ENCODE data around the gene CCDC180.

The CCDC180 gene

GRCh38 chr9:97305501-97306298 lies 1.8 kb upstream of the CCDC180 start:
- Histone ChIP-seq H3K36me3 (ENCODE audit: control insufficient read depth, insufficient read depth, low read length) (no peaks in the 10 kb centered on the region), H3K4me3 (replicated peaks; ENCODE audit: low read depth, low read length) (no peak overlapping the region), H3K27me3 (replicated peaks; ENCODE audit: control insufficient read depth, insufficient read depth, low read length) (no peaks in the 10 kb centered on the region)
- no peak for DNase-seq (ENCODE audit: extremely low read depth, insufficient read length)
- no peak for TF ChIP-seq CTCF (IDR thresholded peaks at IDR 0.05; ENCODE audit: insufficient read depth, low read length, poor library complexity, severe bottlenecking)

- H3K4me3 ChIP-seq (replicated peaks; ENCODE audit: low read depth, low read length), result no peak overlapping the region
- DNase-seq (ENCODE audit: extremely low read depth, insufficient read length), result no peak
- H3K27me3 ChIP-seq (replicated peaks; ENCODE audit: control insufficient read depth, insufficient read depth, low read length), result no peaks in the 10 kb centered on the region; the same call in 1 of the 2 replicates
- TF ChIP-seq CTCF (IDR thresholded peaks at IDR 0.05; ENCODE audit: insufficient read depth, low read length, poor library complexity, severe bottlenecking), result no peak
- no peaks in the 10 kb centered on the region for H3K36me3 ChIP-seq (ENCODE audit: control insufficient read depth, insufficient read depth, low read length)
Measured at GRCh38 chr9:97307091-97307490, 368 bp upstream of the CCDC180 start.

- Histone ChIP-seq H3K36me3 (ENCODE audit: control insufficient read depth, insufficient read depth, low read length) (no peaks in the 10 kb centered on the region), H3K4me3 (replicated peaks; ENCODE audit: low read depth, low read length) (no peak overlapping the region), H3K27me3 (replicated peaks; ENCODE audit: control insufficient read depth, insufficient read depth, low read length) (no peaks in the 10 kb centered on the region; the same call in 1 of the 2 replicates)
- no peak for DNase-seq (ENCODE audit: extremely low read depth, insufficient read length)
- no peak for TF ChIP-seq CTCF (IDR thresholded peaks at IDR 0.05; ENCODE audit: insufficient read depth, low read length, poor library complexity, severe bottlenecking)
Measured at GRCh38 chr9:97309260-97309659, 1.8 kb downstream of the CCDC180 start.

- no peak for DNase-seq (ENCODE audit: extremely low read depth, insufficient read length)
- Histone ChIP-seq H3K36me3 (ENCODE audit: control insufficient read depth, insufficient read depth, low read length) (no peaks in the 10 kb centered on the region), H3K4me3 (replicated peaks; ENCODE audit: low read depth, low read length) (no peak overlapping the region), H3K27me3 (replicated peaks; ENCODE audit: control insufficient read depth, insufficient read depth, low read length) (no peaks in the 10 kb centered on the region; the same call in 1 of the 2 replicates)
- no peak for TF ChIP-seq CTCF (IDR thresholded peaks at IDR 0.05; ENCODE audit: insufficient read depth, low read length, poor library complexity, severe bottlenecking)
Measured at GRCh38 chr9:97310023-97310422, 2.6 kb downstream of the CCDC180 start.

- Histone ChIP-seq H3K27me3 (replicated peaks; ENCODE audit: control insufficient read depth, insufficient read depth, low read length) (no peaks in the 10 kb centered on the region; the same call in 1 of the 2 replicates), H3K4me3 (replicated peaks; ENCODE audit: low read depth, low read length) (no peak overlapping the region), H3K36me3 (ENCODE audit: control insufficient read depth, insufficient read depth, low read length) (no peaks in the 10 kb centered on the region)
- no peak for TF ChIP-seq CTCF (IDR thresholded peaks at IDR 0.05; ENCODE audit: insufficient read depth, low read length, poor library complexity, severe bottlenecking)
- DNase-seq (ENCODE audit: extremely low read depth, insufficient read length), result no peak
Measured at GRCh38 chr9:97310896-97311295, 3.4 kb downstream of the CCDC180 start.

All from GM06990 (cell line).